WTC11 (cell line): ENCODE measurements around the gene PDSS2. TPM values are rescaled to one million over a fixed set of nuclear protein-coding genes. Genes with fewer than 3 reads are reported as not detected.

Source experiments
- ATAC-seq: fragments of 200-7000 bp; cut with Tn5 transposase; 2 replicates; pipeline ENCODE4 v1.10.0; 2021; ENCODE audit warnings: mild to moderate bottlenecking, moderate library complexity
- CTCF ChIA-PET: fragments of 300-600 bp; sonication (Branson Sonifier 250); formaldehyde crosslinking; loops from one replicate; lab custom pipeline; 2021; ENCODE audit warnings: antibody characterized with exemption; lab: Charles Lee
- POLR2A ChIA-PET: fragments of 350-600 bp; sonication (Branson Sonifier 250); formaldehyde crosslinking; loops from one replicate; lab custom pipeline; 2021; ENCODE audit warnings: antibody characterized with exemption; lab: Charles Lee
- DNase-seq: peaks from one replicate; pipeline ENCODE4 v3.0.0; 2021; ENCODE audit warnings: low spot score
- H3K27ac Mint-ChIP-seq: 2 replicates; pipeline ENCODE4 v1.8.0; 2021; ENCODE audit warnings: mixed read lengths
- H3K27me3 Mint-ChIP-seq: 2 replicates; pipeline ENCODE4 v1.8.0; 2021; ENCODE audit warnings: low read depth, mild to moderate bottlenecking, moderate library complexity, mixed read lengths
- H3K36me3 Mint-ChIP-seq: 2 replicates; pipeline ENCODE4 v1.8.0; 2021; ENCODE audit warnings: mixed read lengths
- H3K4me1 Mint-ChIP-seq: 2 replicates; pipeline ENCODE4 v1.8.0; 2022; ENCODE audit warnings: mixed read lengths
- H3K4me3 Mint-ChIP-seq: 2 replicates; pipeline ENCODE4 v1.8.0; 2021; ENCODE audit warnings: mild to moderate bottlenecking, moderate library complexity, mixed read lengths
- H3K9me3 Mint-ChIP-seq: 2 replicates; pipeline ENCODE4 v1.8.0; 2021; ENCODE audit warnings: mixed read lengths
- ARID4B ChIP-seq: sonication (generic); formaldehyde crosslinking; IDR thresholded peaks from 2 replicates; pipeline ENCODE4 v1.8.0; 2023; ENCODE audit warnings: missing genetic modification reagents, mild to moderate bottlenecking, borderline replicate concordance
- ATF1 ChIP-seq: sonication (generic); formaldehyde crosslinking; IDR thresholded peaks from 2 replicates; pipeline ENCODE4 v1.8.1; 2023; ENCODE audit warnings: mild to moderate bottlenecking, moderate library complexity, missing genetic modification reagents
- ERG ChIP-seq: fragments of 250-450 bp; sonication (Bioruptor Pico); IDR thresholded peaks from 2 replicates; pipeline ENCODE4 v1.8.0; 2021; ENCODE audit warnings: mild to moderate bottlenecking
- FOXP4 ChIP-seq: sonication (generic); formaldehyde crosslinking; IDR thresholded peaks from 2 replicates; pipeline ENCODE4 v1.8.0; 2022; ENCODE audit warnings: mild to moderate bottlenecking, missing genetic modification reagents
- GABPB1 ChIP-seq: sonication (generic); formaldehyde crosslinking; IDR thresholded peaks from 2 replicates; pipeline ENCODE4 v1.8.1; 2023; ENCODE audit warnings: mild to moderate bottlenecking, missing genetic modification reagents
- GTF2I ChIP-seq: fragments of 250-450 bp; sonication (Bioruptor Pico); conservative IDR thresholded peaks from 2 replicates; pipeline ENCODE4 v1.4.0; 2021; ENCODE audit warnings: mild to moderate bottlenecking
- IRF1 ChIP-seq: sonication (generic); formaldehyde crosslinking; IDR thresholded peaks from 2 replicates; pipeline ENCODE4 v1.8.0; 2023; ENCODE audit warnings: missing genetic modification reagents
- IRF2 ChIP-seq: sonication (generic); formaldehyde crosslinking; IDR thresholded peaks from 2 replicates; pipeline ENCODE4 v1.8.0; 2022; ENCODE audit warnings: low read depth, missing genetic modification reagents, borderline replicate concordance
- NR2C2 ChIP-seq: sonication (generic); formaldehyde crosslinking; IDR thresholded peaks from 2 replicates; pipeline ENCODE4 v1.8.0; 2022; ENCODE audit warnings: mild to moderate bottlenecking, missing genetic modification reagents
- NR3C1 ChIP-seq: sonication (generic); formaldehyde crosslinking; conservative IDR thresholded peaks from 2 replicates; pipeline ENCODE4 v1.8.1; 2023; ENCODE audit warnings: low read depth, mild to moderate bottlenecking, missing genetic modification reagents
- OVOL2 ChIP-seq: fragments of 250-450 bp; sonication (Bioruptor Pico); IDR thresholded peaks from 2 replicates; pipeline ENCODE4 v1.9.0; 2021; ENCODE audit warnings: mild to moderate bottlenecking, borderline replicate concordance
- PRRX2 ChIP-seq: fragments of 250-450 bp; sonication (Bioruptor Pico); IDR thresholded peaks from 2 replicates; pipeline ENCODE4 v1.8.0; 2021; ENCODE audit warnings: mild to moderate bottlenecking
- ZBTB21 ChIP-seq: sonication (generic); formaldehyde crosslinking; IDR thresholded peaks from 2 replicates; pipeline ENCODE4 v1.8.1; 2023; ENCODE audit warnings: mild to moderate bottlenecking, missing genetic modification reagents, borderline replicate concordance
- ZBTB43 ChIP-seq: sonication (generic); formaldehyde crosslinking; IDR thresholded peaks from 2 replicates; pipeline ENCODE4 v1.8.1; 2023; ENCODE audit warnings: mild to moderate bottlenecking, missing genetic modification reagents
- ZNF219 ChIP-seq: sonication (generic); formaldehyde crosslinking; IDR thresholded peaks from 2 replicates; pipeline ENCODE4 v1.8.0; 2023; ENCODE audit warnings: missing genetic modification reagents, mild to moderate bottlenecking, borderline replicate concordance
- ZNF232 ChIP-seq: sonication (generic); formaldehyde crosslinking; IDR thresholded peaks from 2 replicates; pipeline ENCODE4 v1.8.0; 2022; ENCODE audit warnings: mild to moderate bottlenecking, missing genetic modification reagents
- ZNF425 ChIP-seq: fragments of 250-450 bp; sonication (Bioruptor Pico); conservative IDR thresholded peaks from 2 replicates; pipeline ENCODE4 v1.9.0; 2021; ENCODE audit warnings: mild to moderate bottlenecking
- total RNA-seq: library from RNA; stranded (reverse); gene quantifications from 3 replicates; pipeline ENCODE4 v1.2.3, GENCODE V29; 2021
- TF ChIP-seq, protein P1 (sequence below): sonication (generic); formaldehyde crosslinking; IDR thresholded peaks from 2 replicates; pipeline ENCODE4 v1.8.0; 2022; ENCODE audit warnings: mild to moderate bottlenecking, missing genetic modification reagents
- TF ChIP-seq, protein P2 (sequence below): sonication (generic); formaldehyde crosslinking; IDR thresholded peaks from 2 replicates; pipeline ENCODE4 v1.8.1; 2023; ENCODE audit warnings: mild to moderate bottlenecking, missing genetic modification reagents, moderate library complexity

The PDSS2 gene
- total RNA-seq, 1 experiment from 2014 or later, result 18.3 TPM

DNA sequence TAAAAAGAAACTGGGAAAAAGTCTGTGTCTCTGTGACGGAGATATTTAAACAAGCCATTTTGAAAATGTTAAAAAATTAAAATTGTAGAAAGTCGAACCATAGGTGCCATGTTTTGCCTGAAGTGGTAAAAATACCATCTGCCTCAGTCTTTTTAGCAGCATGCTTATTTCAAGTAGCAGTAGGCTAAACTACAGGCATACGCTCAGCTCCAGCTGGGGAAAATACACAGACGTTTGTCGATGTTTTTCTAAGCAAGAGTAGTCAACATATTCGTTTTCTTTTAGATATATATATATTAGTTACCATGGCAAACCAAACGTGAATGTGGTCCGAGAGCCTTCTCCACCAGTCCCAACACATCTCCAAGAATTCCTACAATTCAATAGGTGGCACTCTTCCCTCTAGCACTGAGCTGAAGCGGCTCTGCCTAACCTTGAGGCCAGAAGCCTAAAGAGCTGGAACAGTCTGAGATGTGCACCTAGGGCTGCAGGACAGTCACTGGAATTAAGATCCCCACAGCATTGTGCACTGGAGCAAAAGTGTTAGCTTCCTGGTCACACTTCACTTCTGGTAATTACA, 273.9 kb downstream of the PDSS2 start (continued):
- TF ChIP-seq PRRX2 (CRISPR knock-in tag), result no peak
- no peak for TF ChIP-seq ZBTB43 (CRISPR knock-in tag)
- TF ChIP-seq, protein P1, sequence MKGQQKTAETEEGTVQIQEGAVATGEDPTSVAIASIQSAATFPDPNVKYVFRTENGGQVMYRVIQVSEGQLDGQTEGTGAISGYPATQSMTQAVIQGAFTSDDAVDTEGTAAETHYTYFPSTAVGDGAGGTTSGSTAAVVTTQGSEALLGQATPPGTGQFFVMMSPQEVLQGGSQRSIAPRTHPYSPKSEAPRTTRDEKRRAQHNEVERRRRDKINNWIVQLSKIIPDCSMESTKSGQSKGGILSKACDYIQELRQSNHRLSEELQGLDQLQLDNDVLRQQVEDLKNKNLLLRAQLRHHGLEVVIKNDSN (CRISPR knock-in tag), result no peak

GRCh38 chr6:107184435-107184834, 274.9 kb downstream of the PDSS2 start:
- DNase-seq, result no peak
- 0 out of 2 replicates have a peak, but pooled peaks cover 3% of the 10 kb centered on the region for H3K4me1 Mint-ChIP-seq
- POLR2A ChIA-PET, result no interaction called here
- no peaks in the 10 kb centered on the region for H3K36me3 Mint-ChIP-seq
- no peaks in the 10 kb centered on the region for H3K27me3 Mint-ChIP-seq
- TF ChIP-seq IRF1 (CRISPR knock-in tag) (no peak), ZNF219 (CRISPR knock-in tag) (no peak), OVOL2 (no peak), IRF2 (CRISPR knock-in tag) (no peak)
- CTCF ChIA-PET, result interaction anchor here (1.6 kb wide), 1 partner anchor 157 kb away, joined by 4 read pairs; no protein-coding TSS in a partner anchor
- ATAC-seq, result no peak
- no peak overlapping the region for H3K27ac Mint-ChIP-seq
- no peaks in the 10 kb centered on the region for H3K9me3 Mint-ChIP-seq
- no peak overlapping the region for H3K4me3 Mint-ChIP-seq

DNA sequence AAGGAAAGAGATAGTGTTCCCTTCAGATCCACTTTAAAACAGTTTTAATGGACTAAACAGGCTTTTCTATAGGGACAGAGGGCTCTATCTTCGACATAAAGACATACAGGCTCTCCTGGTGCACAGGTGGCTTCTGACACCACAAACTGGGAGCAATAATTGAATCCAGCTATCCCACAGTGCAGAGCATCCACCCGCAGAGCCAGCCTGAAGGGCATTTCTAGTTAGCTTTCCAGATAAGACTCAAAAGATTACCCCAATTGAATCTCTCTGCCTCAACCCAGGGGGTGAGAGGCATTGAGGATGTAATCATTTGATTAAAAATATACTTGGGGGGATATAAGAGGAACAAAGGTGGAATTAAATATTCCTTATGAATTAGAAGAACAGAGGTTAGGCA, 279.3 kb downstream of the PDSS2 start:
- Mint-ChIP-seq H3K4me1 (no peaks in the 10 kb centered on the region), H3K9me3 (no peaks in the 10 kb centered on the region), H3K4me3 (no peak overlapping the region), H3K27ac (no peak overlapping the region), H3K36me3 (no peaks in the 10 kb centered on the region), H3K27me3 (no peaks in the 10 kb centered on the region)
- DNase-seq, result no peak
- ATAC-seq, result no peak
- POLR2A ChIA-PET, result no interaction called here
- CTCF ChIA-PET, result interaction anchor here (0.6 to 1.5 kb wide), 2 partner anchors 17 to 138 kb away, joined by 4 to 5 read pairs; no protein-coding TSS in a partner anchor
- TF ChIP-seq ERG (CRISPR knock-in tag) (no peak), ARID4B (CRISPR knock-in tag) (no peak), GABPB1 (CRISPR knock-in tag) (no peak), NR3C1 (no peak), ZNF232 (CRISPR knock-in tag) (no peak), ATF1 (CRISPR knock-in tag) (no peak), GTF2I (CRISPR knock-in tag) (no peak), FOXP4 (no peak), ZBTB21 (CRISPR knock-in tag) (no peak), NR2C2 (CRISPR knock-in tag) (no peak), ZNF425 (CRISPR knock-in tag) (no peak)
- TF ChIP-seq, protein P2, sequence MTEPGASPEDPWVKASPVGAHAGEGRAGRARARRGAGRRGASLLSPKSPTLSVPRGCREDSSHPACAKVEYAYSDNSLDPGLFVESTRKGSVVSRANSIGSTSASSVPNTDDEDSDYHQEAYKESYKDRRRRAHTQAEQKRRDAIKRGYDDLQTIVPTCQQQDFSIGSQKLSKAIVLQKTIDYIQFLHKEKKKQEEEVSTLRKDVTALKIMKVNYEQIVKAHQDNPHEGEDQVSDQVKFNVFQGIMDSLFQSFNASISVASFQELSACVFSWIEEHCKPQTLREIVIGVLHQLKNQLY (CRISPR knock-in tag), result no peak
